HG03378 (cell line): Measurements from ENCODE around the gene RNU4-1.

ENCODE experiments used
- ATAC-seq: cut with Tn5 transposase; IDR thresholded peaks from one replicate; pipeline ENCODE4 v1.9.1; 2021; ENCODE audit warnings: mild to moderate bottlenecking, moderate library complexity; ENCODE audit not compliant: unreplicated experiment

The RNU4-1 gene

DNA sequence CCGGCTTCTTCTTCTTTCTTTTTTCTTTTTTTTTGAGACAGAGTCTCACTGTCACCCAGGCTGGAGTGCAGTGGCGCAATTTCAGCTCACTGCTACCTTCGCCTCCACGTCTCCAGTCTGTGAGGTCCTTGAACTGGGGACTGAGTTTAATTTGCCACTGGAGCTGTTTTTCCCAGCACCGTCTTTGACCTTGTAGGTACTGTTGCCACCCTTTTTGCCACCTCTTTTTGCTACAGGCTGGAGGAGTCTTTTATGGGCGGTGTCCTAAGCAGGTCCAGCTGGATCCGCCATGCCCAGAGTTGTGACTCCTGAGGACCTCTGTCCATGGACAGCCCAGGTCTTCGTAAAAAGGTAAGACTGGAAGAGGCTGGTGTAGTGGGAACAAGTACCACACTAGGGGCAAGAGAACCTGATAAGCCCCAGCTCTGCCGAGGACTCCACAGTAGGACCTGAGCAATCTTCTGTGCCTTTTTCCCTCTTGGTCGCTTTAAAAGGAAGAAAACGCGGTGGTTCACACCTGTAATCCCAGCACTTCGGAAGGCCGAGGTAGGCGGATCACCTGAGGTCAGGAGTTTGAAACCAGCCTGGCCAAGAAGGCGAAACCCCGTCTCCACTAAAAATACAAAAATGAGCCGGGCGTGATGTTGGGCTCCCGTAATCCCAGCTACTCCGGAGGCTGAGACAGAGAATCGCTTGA is 2.3 kb downstream of the RNU4-1 start:
- no peak for ATAC-seq

DNA sequence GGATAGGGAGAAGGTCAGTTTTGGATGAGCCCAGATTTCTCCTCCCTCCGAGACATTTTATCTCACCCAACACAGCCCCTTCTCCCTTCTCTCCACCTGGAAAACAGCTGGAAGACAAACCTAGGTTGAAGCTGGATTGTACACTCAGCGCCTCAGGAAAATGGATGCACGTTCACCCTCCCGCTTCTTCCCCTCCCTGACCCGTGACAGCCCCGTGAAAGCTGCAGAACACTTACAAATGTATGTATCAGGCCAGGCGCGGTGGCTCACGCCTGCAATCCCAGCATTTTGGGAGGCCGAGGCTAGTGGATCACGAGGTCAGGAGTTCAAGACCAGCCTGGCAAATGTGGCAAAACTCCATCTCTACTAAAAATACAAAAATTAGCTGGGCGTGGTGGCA is 5.5 kb downstream of the RNU4-1 start:
- no peak for ATAC-seq

GRCh38 chr12:120286768-120287490 is 6.1 kb downstream of the RNU4-1 start:
- no peak for ATAC-seq

- ATAC-seq, result no peak
Measured at GRCh38 chr12:120284381-120284780, 8.7 kb downstream of the RNU4-1 start.

- ATAC-seq, result no peak
Measured at GRCh38 chr12:120283318-120283717, 9.7 kb downstream of the RNU4-1 start.

- ATAC-seq, result no peak
Measured at GRCh38 chr12:120278137-120279069, 14.6 kb downstream of the RNU4-1 start.

- no peak for ATAC-seq
Measured at GRCh38 chr12:120276734-120277133, 16.3 kb downstream of the RNU4-1 start.

DNA sequence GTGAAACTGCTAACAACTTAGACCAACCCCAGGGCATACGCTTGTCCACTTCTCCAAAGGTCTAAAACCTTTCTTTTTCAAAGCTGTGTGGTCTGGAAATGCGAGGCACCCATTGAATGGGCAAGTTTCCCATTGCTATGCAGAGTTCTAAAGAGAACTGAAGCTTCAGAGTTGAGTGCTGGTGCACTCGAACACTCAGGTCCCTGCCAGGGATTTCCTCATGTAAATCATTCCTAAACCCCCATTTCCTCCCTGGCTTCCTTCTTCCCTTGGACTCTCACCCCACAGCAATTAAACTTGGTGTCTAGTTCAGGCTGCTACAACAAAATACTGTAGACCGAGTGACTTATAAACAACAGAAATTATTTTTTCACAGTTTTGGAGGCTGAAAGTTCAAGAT is 25.3 kb downstream of the RNU4-1 start:
- ATAC-seq, result no peak

DNA sequence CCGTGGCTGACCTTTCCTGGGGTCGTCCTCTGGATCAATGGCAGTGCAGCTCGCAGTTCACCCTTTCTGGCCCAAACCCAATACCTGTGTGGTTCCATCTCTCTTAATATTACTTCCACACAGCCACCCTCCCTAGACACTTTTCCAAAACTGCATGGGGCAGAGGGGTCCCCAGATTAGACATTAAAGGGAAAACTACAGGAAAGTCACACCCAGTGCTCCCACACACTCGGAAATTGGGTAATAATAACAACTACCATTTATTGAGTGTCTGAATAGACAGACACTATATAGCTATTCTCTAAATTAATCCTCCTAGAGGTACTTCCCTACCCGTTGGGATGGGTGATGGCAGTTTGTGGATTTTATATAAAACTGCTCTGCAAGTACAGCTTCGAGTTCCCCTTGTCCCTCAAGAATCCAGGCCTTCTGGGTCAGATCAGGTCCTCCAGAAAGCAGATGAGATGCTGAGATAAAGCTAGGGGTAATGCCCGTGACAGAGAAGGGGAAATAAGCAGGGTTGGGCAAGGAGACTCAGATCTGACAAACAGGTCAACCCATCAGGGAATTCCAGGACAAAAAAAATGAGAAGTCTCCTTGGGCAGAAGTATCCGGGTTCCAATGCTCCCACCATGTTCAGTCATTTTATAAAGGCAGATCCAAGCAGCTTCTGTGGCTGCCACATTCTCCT is 26.7 kb downstream of the RNU4-1 start:
- ATAC-seq, result no peak

- ATAC-seq, result peak; percentile 57
Measured at GRCh38 chr12:120265473-120266179, 27.4 kb downstream of the RNU4-1 start, which contains the start of gene PXN. PXN (minus strand) TSS chr12:120265730; CDS start chr12:120265629, 101 bp downstream.

GRCh38 chr12:120264904-120265472 is 28.0 kb downstream of the RNU4-1 start:
- ATAC-seq, result no peak

- no peak for ATAC-seq
Measured at GRCh38 chr12:120264086-120264903, 28.7 kb downstream of the RNU4-1 start.

GRCh38 chr12:120263748-120264085 is 29.3 kb downstream of the RNU4-1 start:
- no peak for ATAC-seq

GRCh38 chr12:120262852-120263747 is 29.9 kb downstream of the RNU4-1 start:
- no peak for ATAC-seq

- ATAC-seq, result no peak
Measured at GRCh38 chr12:120261951-120262851, 30.8 kb downstream of the RNU4-1 start.

DNA sequence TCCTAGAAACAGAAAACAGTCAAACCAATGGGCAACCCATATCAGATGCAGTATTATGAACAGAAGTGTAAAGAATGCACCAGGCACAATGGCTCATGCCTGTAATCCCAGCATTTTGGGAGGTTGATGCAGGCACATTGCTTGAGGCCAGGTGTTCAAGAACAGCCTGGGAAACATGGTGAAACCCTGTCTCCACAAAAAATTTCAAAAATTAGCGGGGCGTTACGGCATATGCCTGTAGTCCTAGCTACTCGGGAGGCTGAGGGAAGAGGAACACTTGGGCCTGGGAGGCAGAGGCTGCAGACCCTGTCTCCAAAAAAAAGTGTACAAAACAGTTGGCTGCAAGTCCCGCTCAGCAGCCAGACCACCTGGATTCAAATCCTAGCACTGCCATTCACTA is 32.4 kb downstream of the RNU4-1 start:
- no peak for ATAC-seq
